Transverse colon (tissue), 4 donors: Measurements from ENCODE around the gene HDAC2. TPM values are rescaled to one million over a fixed set of nuclear protein-coding genes. Genes with fewer than 3 reads are reported as not detected.

Experiments
- DNase-seq: peaks from one replicate; pipeline ENCODE4 v3.0.0-alpha.2; 2019
- H3K27ac ChIP-seq, 4 donors: fragments of 200-600 bp; sonication (generic); 2 replicates each; pipeline ENCODE4 v1.5.1; 2016 to 2018; ENCODE audit warnings: inconsistent platforms in 4 of 4
- H3K27me3 ChIP-seq: fragments of 200-600 bp; sonication (generic); 2 replicates; pipeline ENCODE4 v1.5.1; 2017; ENCODE audit warnings: inconsistent platforms
- H3K36me3 ChIP-seq, 4 donors: fragments of 200-600 bp; sonication (generic); 2 replicates each; pipeline ENCODE4 v1.5.1; 2017 to 2019; ENCODE audit warnings: inconsistent platforms in 4 of 4
- H3K4me1 ChIP-seq, 4 donors: fragments of 200-600 bp; sonication (generic); 2 replicates each; pipeline ENCODE4 v1.5.1; 2017 to 2020; ENCODE audit warnings: inconsistent platforms in 4 of 4
- H3K4me3 ChIP-seq, 4 donors: fragments of 200-600 bp; sonication (generic); 1 replicate in 1 of 4; 2 replicates in 3 of 4; pipeline versions ENCODE4 v1.5.1 to v1.6.1; 2017 to 2019; ENCODE audit warnings: inconsistent platforms in 4 of 4
- H3K9me3 ChIP-seq, 2 donors: fragments of 200-600 bp; sonication (generic); 2 replicates each; pipeline ENCODE4 v1.5.1; 2017 to 2019; ENCODE audit warnings: inconsistent platforms in 2 of 2
- CTCF ChIP-seq, 5 experiments: fragments of 200-600 bp in 3 of 5; fragments of 450-650 bp in 2 of 5; sonication (generic) in 3 of 5; IDR thresholded peaks; 1 replicate in 2 of 5; 2 replicates in 3 of 5; pipeline ENCODE4 v1.5.1; 2016 to 2017; ENCODE audit warnings: antibody characterized with exemption in 5 of 5, inconsistent platforms in 3 of 5, mild to moderate bottlenecking in 2 of 5, moderate library complexity in 1 of 5
- EP300 ChIP-seq: sonication (generic); formaldehyde crosslinking; IDR thresholded peaks from one replicate; pipeline ENCODE4 v1.6.1; 2017; ENCODE audit warnings: antibody characterized with exemption, low read depth
- POLR2A ChIP-seq: fragments of 450-650 bp; IDR thresholded peaks from one replicate; pipeline ENCODE4 v1.6.1; 2016; ENCODE audit warnings: antibody characterized with exemption, mild to moderate bottlenecking, moderate library complexity
- POLR2AphosphoS5 ChIP-seq, 3 donors: sonication (generic); formaldehyde crosslinking; IDR thresholded peaks; one replicate each; pipeline ENCODE4 v1.6.1; 2016; ENCODE audit warnings: antibody characterized with exemption in 3 of 3
- WGBS, 2 donors: methylation state at CpG; one replicate each; pipeline ENCODE4 v1.1.5; 2018; ENCODE audit warnings: low coverage in 1 of 2; 5-methylcytosine and 5-hydroxymethylcytosine counted together
- in situ Hi-C, 4 donors: fragments of 200-750 bp; cut with MboI; loops; one replicate each; pipeline versions ENCODE4 v1.15.0 to v1.15.1; 2017; ENCODE audit warnings: low sequenced_read_pairs in 3 of 4, low pct_ligation_motif_present in 1 of 4, low pct_unique_long_range_greater_than_20kb in 1 of 4
- intact Hi-C: fragments of 100-400 bp; cut with DNase I; formaldehyde crosslinking; loops from one replicate; pipeline ENCODE4 v1.15.1; 2023; ENCODE audit warnings: low total_unique reads
- total RNA-seq, 4 donors: library from RNA; depleted of rRNA; stranded (reverse); fragments of >200 nt; gene quantifications; one replicate each; pipeline ENCODE4 v1.1.0, GENCODE V29; 2016

Gene HDAC2
- total RNA-seq, 4 donors from 2014 or later = 26.6 to 60.8 (median 38.0) TPM

- intact Hi-C loops = no loop called here
- H3K4me1 ChIP-seq = peaks cover 0 to 8% (median 0%) of the 10 kb centered on the region in 4 donors
Measured at GRCh38 chr6:114001354-114001753, 30.4 kb upstream of the HDAC2 start.

GRCh38 chr6:114000069-114000468 is 29.1 kb upstream of the HDAC2 start:
- no peak for DNase-seq
- Histone ChIP-seq H3K4me1 (peaks cover 0 to 16% (median 7%) of the 10 kb centered on the region in 4 donors), H3K9me3 (no peaks in the 10 kb centered on the region), H3K36me3 (no peaks in the 10 kb centered on the region), H3K27ac (no peak overlapping the region), H3K4me3 (no peak overlapping the region), H3K27me3 (no peaks in the 10 kb centered on the region)
- in situ Hi-C loops (no loop called here), intact Hi-C loops (no loop called here)
- WGBS, 2 donors = 67 to 77% methylated on average over 2 of the region's 2 CpGs
- TF ChIP-seq CTCF (IDR thresholded peaks at IDR 0.05) (no peak), EP300 (no peak), POLR2A (no peak), POLR2AphosphoS5 (IDR thresholded peaks at IDR 0.05) (no peak)

More at GRCh38 chr6:114001354-114001753, 30.4 kb upstream of the HDAC2 start:
- no peak for TF ChIP-seq POLR2AphosphoS5 (IDR thresholded peaks at IDR 0.05)
- no peak for TF ChIP-seq EP300
- no peak for TF ChIP-seq CTCF (IDR thresholded peaks at IDR 0.05)
- no peak for TF ChIP-seq POLR2A
- in situ Hi-C loops = no loop called here
- DNase-seq = no peak
- Histone ChIP-seq H3K36me3 (no peaks in the 10 kb centered on the region), H3K9me3 (no peaks in the 10 kb centered on the region), H3K27ac (no peak overlapping the region), H3K27me3 (no peaks in the 10 kb centered on the region), H3K4me3 (no peak overlapping the region)

GRCh38 chr6:113999284-113999683 is 28.3 kb upstream of the HDAC2 start:
- Histone ChIP-seq H3K36me3 (no peaks in the 10 kb centered on the region), H3K4me1 (peaks cover 0 to 21% (median 9%) of the 10 kb centered on the region in 4 donors), H3K27ac (no peak overlapping the region), H3K27me3 (no peaks in the 10 kb centered on the region), H3K9me3 (no peaks in the 10 kb centered on the region), H3K4me3 (no peak overlapping the region)
- intact Hi-C loops (no loop called here), in situ Hi-C loops (no loop called here)
- no peak for TF ChIP-seq CTCF (IDR thresholded peaks at IDR 0.05)
- TF ChIP-seq POLR2A = no peak
- no peak for TF ChIP-seq EP300
- TF ChIP-seq POLR2AphosphoS5 (IDR thresholded peaks at IDR 0.05) = no peak
- DNase-seq = no peak
- 89 to 94% methylated on average over 2 of the region's 2 CpGs for WGBS, 2 donors

- Histone ChIP-seq H3K27ac (no peak overlapping the region), H3K9me3 (no peaks in the 10 kb centered on the region), H3K4me1 (peaks cover 0 to 21% (median 9%) of the 10 kb centered on the region in 4 donors), H3K4me3 (no peak overlapping the region), H3K36me3 (no peaks in the 10 kb centered on the region), H3K27me3 (no peaks in the 10 kb centered on the region)
- in situ Hi-C loops = no loop called here
- TF ChIP-seq EP300 (no peak), POLR2A (no peak), POLR2AphosphoS5 (IDR thresholded peaks at IDR 0.05) (no peak), CTCF (IDR thresholded peaks at IDR 0.05) (no peak)
- no peak for DNase-seq
- intact Hi-C loops = no loop called here
Measured at GRCh38 chr6:113998811-113999210, 27.9 kb upstream of the HDAC2 start.
